ENCODE data around the gene MAP3K5.

DNA sequence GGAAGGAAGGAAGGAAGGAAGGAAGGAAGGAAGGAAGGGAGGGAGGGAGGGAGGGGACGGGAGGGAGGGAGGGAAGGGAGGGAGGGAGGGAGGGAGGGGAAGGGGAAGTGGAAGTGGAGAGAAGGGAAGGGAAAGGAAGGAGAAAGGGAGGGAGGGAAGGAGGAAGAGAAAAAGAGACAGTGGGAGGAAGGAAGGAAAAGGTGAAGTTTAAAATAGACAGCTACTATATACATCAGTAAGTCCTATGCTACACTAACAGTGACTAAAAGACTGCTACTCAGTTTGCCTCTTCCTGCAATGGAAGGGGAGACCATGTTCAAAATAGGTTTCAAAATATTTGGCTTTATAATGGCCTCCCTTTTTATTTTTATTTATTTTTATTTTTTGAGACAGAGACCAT, 22.5 kb downstream of the MAP3K5 start:
- TF ChIP-seq, protein P1, sequence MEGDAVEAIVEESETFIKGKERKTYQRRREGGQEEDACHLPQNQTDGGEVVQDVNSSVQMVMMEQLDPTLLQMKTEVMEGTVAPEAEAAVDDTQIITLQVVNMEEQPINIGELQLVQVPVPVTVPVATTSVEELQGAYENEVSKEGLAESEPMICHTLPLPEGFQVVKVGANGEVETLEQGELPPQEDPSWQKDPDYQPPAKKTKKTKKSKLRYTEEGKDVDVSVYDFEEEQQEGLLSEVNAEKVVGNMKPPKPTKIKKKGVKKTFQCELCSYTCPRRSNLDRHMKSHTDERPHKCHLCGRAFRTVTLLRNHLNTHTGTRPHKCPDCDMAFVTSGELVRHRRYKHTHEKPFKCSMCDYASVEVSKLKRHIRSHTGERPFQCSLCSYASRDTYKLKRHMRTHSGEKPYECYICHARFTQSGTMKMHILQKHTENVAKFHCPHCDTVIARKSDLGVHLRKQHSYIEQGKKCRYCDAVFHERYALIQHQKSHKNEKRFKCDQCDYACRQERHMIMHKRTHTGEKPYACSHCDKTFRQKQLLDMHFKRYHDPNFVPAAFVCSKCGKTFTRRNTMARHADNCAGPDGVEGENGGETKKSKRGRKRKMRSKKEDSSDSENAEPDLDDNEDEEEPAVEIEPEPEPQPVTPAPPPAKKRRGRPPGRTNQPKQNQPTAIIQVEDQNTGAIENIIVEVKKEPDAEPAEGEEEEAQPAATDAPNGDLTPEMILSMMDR (IDR thresholded peaks at IDR 0.05; ENCODE audit: low read length), result no peak
- no peak for TF ChIP-seq EZH2 (IDR thresholded peaks at IDR 0.05; ENCODE audit: borderline replicate concordance, low read length)

Measured in OCI-LY1 (cell line).